H1 (cell line): ENCODE results near the gene PKD2. TPM values are rescaled to one million over a fixed set of nuclear protein-coding genes. Genes with fewer than 3 reads are reported as not detected.

Experiments used
- CTCF ChIA-PET: fragments of 300-600 bp; sonication (Branson Sonifier 250); formaldehyde crosslinking; loops from one replicate; lab custom pipeline; 2021; ENCODE audit not compliant: partially characterized antibody; lab: Charles Lee
- POLR2A ChIA-PET: fragments of 300-600 bp; sonication (Branson Sonifier 250); formaldehyde crosslinking; loops from one replicate; lab custom pipeline; 2021; ENCODE audit warnings: inconsistent platforms; ENCODE audit not compliant: partially characterized antibody; lab: Charles Lee
- DNase-seq, 2 experiments: peaks; one replicate each; pipeline versions ENCODE4 v3.0.0 to v3.0.0-alpha.2; 2010 to 2022; ENCODE audit warnings: low spot score in 2 of 2, low read depth in 1 of 2, mixed read lengths in 1 of 2
- FAIRE-seq: peaks from 2 replicates; lab custom pipeline; 2011; peaks lifted over from hg19 to GRCh38; lab: Jason Lieb, UNC
- H2AFZ ChIP-seq: 2 replicates; pipeline ENCODE4 v1.8.1; 2012; ENCODE audit warnings: low read length, inconsistent platforms
- H2AK5ac ChIP-seq: 2 replicates; pipeline ENCODE4 v1.6.1; 2013; ENCODE audit warnings: low read depth, low read length
- H2BK120ac ChIP-seq: replicated peaks from 2 replicates; pipeline ENCODE3; 2013; ENCODE audit warnings: low read depth, low read length, inconsistent platforms
- H2BK12ac ChIP-seq: 2 replicates; pipeline ENCODE4 v1.6.1; 2013; ENCODE audit warnings: low read depth, low read length
- H2BK15ac ChIP-seq: 2 replicates; pipeline ENCODE4 v1.6.1; 2013; ENCODE audit warnings: low read length
- H2BK20ac ChIP-seq: 2 replicates; pipeline ENCODE4 v1.6.1; 2013; ENCODE audit warnings: low read length
- H2BK5ac ChIP-seq: 2 replicates; pipeline ENCODE4 v1.6.1; 2013; ENCODE audit warnings: low read depth, low read length
- H3K14ac ChIP-seq: 2 replicates; pipeline ENCODE4 v1.6.1; 2013; ENCODE audit warnings: inconsistent platforms; ENCODE audit not compliant: insufficient read length
- H3K18ac ChIP-seq: 2 replicates; pipeline ENCODE4 v1.6.1; 2013; ENCODE audit warnings: low read length; ENCODE audit errors: extremely low read depth
- H3K23ac ChIP-seq: 2 replicates; pipeline ENCODE4 v1.6.1; 2013; ENCODE audit warnings: inconsistent platforms; ENCODE audit not compliant: insufficient read length
- H3K23me2 ChIP-seq: 2 replicates; pipeline ENCODE4 v1.6.1; 2013; ENCODE audit warnings: low read depth, low read length
- H3K27ac ChIP-seq: 2 replicates; pipeline ENCODE4 v1.6.1; 2011; ENCODE audit warnings: low read depth, low read length, inconsistent platforms
- H3K27me3 ChIP-seq, 4 experiments: replicated peaks in 1 of 4; 1 replicate in 1 of 4; 2 replicates in 3 of 4; pipeline versions ENCODE4 v1.6.1 to v1.8.1; 2011 to 2013; ENCODE audit warnings: low read length in 3 of 4, mild to moderate bottlenecking in 3 of 4, inconsistent platforms in 2 of 4, mixed read lengths in 2 of 4, moderate library complexity in 1 of 4; ENCODE audit not compliant: control insufficient read depth in 3 of 4, insufficient read depth in 3 of 4; ENCODE audit errors: extremely low read depth in 1 of 4
- H3K36me3 ChIP-seq, 4 experiments: 2 replicates each; pipeline versions ENCODE4 v1.6.1 to v1.8.1; 2011 to 2013; ENCODE audit warnings: mild to moderate bottlenecking in 4 of 4, low read length in 3 of 4, moderate library complexity in 2 of 4, control low read depth in 1 of 4, inconsistent platforms in 1 of 4; ENCODE audit not compliant: insufficient read depth in 4 of 4, control insufficient read depth in 2 of 4
- H3K4ac ChIP-seq: replicated peaks from 2 replicates; pipeline ENCODE3; 2013; ENCODE audit warnings: low read length, low read depth, mixed read lengths, inconsistent platforms; ENCODE audit not compliant: insufficient read length
- H3K4me1 ChIP-seq, 4 experiments: replicated peaks in 1 of 4; 1 replicate in 1 of 4; 2 replicates in 3 of 4; pipeline versions ENCODE4 v1.6.1 to v1.8.1; 2011 to 2013; ENCODE audit warnings: low read length in 3 of 4, inconsistent platforms in 2 of 4, mixed read lengths in 1 of 4; ENCODE audit not compliant: insufficient read depth in 4 of 4, control insufficient read depth in 3 of 4
- H3K4me2 ChIP-seq, 2 experiments: 2 replicates each; pipeline versions ENCODE4 v1.6.1 to v1.8.1; 2011 to 2013; ENCODE audit warnings: low read depth in 2 of 2, low read length in 2 of 2, control low read depth in 1 of 2, inconsistent platforms in 1 of 2, mild to moderate bottlenecking in 1 of 2; ENCODE audit not compliant: insufficient read depth in 1 of 2
- H3K4me3 ChIP-seq, 4 experiments: fragments of 200-600, 300-600 bp in 1 of 4; sonication (generic), shearing (Covaris generic), sonication (Bioruptor Twin) in 1 of 4; 2 replicates each; pipeline versions ENCODE4 v1.5.1 to v1.8.1; 2011 to 2016; ENCODE audit warnings: low read length in 4 of 4, low read depth in 3 of 4, control low read depth in 2 of 4, inconsistent platforms in 2 of 4, mild to moderate bottlenecking in 2 of 4, mixed read lengths in 1 of 4, moderate library complexity in 1 of 4; ENCODE audit not compliant: insufficient read depth in 2 of 4; ENCODE audit errors: extremely low read depth in 1 of 4
- H3K56ac ChIP-seq: replicated peaks from 2 replicates; pipeline ENCODE3; 2013; ENCODE audit warnings: low read depth, mild to moderate bottlenecking, mixed read lengths, low read length, inconsistent platforms; ENCODE audit not compliant: insufficient read length
- H3K79me1 ChIP-seq: 2 replicates; pipeline ENCODE4 v1.6.1; 2013; ENCODE audit warnings: low read depth, low read length, control low read depth
- H3K79me2 ChIP-seq, 2 experiments: 2 replicates each; pipeline versions ENCODE4 v1.6.1 to v1.8.1; 2012 to 2013; ENCODE audit warnings: low read length in 2 of 2, mild to moderate bottlenecking in 2 of 2, inconsistent platforms in 1 of 2; ENCODE audit not compliant: insufficient read depth in 2 of 2, control insufficient read depth in 1 of 2
- H3K9ac ChIP-seq, 4 experiments: replicated peaks in 1 of 4; 1 replicate in 1 of 4; 2 replicates in 3 of 4; pipeline versions ENCODE4 v1.6.1 to v1.8.1; 2011 to 2013; ENCODE audit warnings: low read depth in 3 of 4, low read length in 3 of 4, control low read depth in 2 of 4, mild to moderate bottlenecking in 2 of 4, moderate library complexity in 2 of 4, inconsistent platforms in 1 of 4; ENCODE audit errors: extremely low read depth in 1 of 4
- H3K9me3 ChIP-seq, 2 experiments: 2 replicates each; pipeline versions ENCODE4 v1.6.1 to v1.8.1; 2012 to 2013; ENCODE audit warnings: mild to moderate bottlenecking in 2 of 2, moderate library complexity in 2 of 2, control low read depth in 1 of 2, inconsistent platforms in 1 of 2, low read depth in 1 of 2, low read length in 1 of 2, mixed read lengths in 1 of 2; ENCODE audit not compliant: insufficient read depth in 2 of 2
- H4K20me1 ChIP-seq, 2 experiments: replicated peaks in 1 of 2; 2 replicates each; pipeline versions ENCODE3 to v1.8.1; 2011 to 2013; ENCODE audit warnings: inconsistent platforms in 2 of 2, low read length in 2 of 2, mild to moderate bottlenecking in 1 of 2; ENCODE audit not compliant: insufficient read depth in 2 of 2, control insufficient read depth in 1 of 2
- H4K5ac ChIP-seq: 2 replicates; pipeline ENCODE4 v1.6.1; 2013; ENCODE audit warnings: low read length, low read depth, mixed read lengths, inconsistent platforms; ENCODE audit not compliant: insufficient read length
- H4K8ac ChIP-seq: 2 replicates; pipeline ENCODE4 v1.8.0; 2013; ENCODE audit warnings: mild to moderate bottlenecking, moderate library complexity, low read length, inconsistent platforms; ENCODE audit not compliant: insufficient read depth; ENCODE audit errors: extremely low read depth
- H4K91ac ChIP-seq: replicated peaks from 2 replicates; pipeline ENCODE3; 2013; ENCODE audit warnings: low read length, mixed read lengths, inconsistent platforms; ENCODE audit not compliant: insufficient read length
- CEBPB ChIP-seq: IDR thresholded peaks from 2 replicates; pipeline ENCODE4 v1.6.1; 2012; ENCODE audit warnings: low read depth, low read length
- FOSL1 ChIP-seq: IDR thresholded peaks from 2 replicates; pipeline ENCODE4 v1.6.1; 2011; ENCODE audit warnings: mild to moderate bottlenecking, low read depth, low read length, moderate library complexity; ENCODE audit not compliant: insufficient read depth
- HDAC2 ChIP-seq, 2 experiments: fragments of 300-600 bp in 1 of 2; sonication (generic) in 1 of 2; IDR thresholded peaks; 2 replicates each; pipeline ENCODE4 v1.6.1; 2011 to 2012; ENCODE audit warnings: low read depth in 2 of 2, low read length in 2 of 2, mild to moderate bottlenecking in 2 of 2, moderate library complexity in 2 of 2, borderline replicate concordance in 1 of 2, inconsistent platforms in 1 of 2
- JUN ChIP-seq: IDR thresholded peaks from 2 replicates; pipeline ENCODE4 v1.6.1; 2011; ENCODE audit warnings: low read depth, mild to moderate bottlenecking, improper control_type of control experiment, low read length
- POLR2AphosphoS5 ChIP-seq: IDR thresholded peaks from 2 replicates; pipeline ENCODE4 v1.6.1; 2011; ENCODE audit warnings: low read depth, low read length
- RFX5 ChIP-seq: IDR thresholded peaks from 2 replicates; pipeline ENCODE4 v1.6.1; 2011; ENCODE audit warnings: low read depth, low read length, improper control_type of control experiment, borderline replicate concordance
- RNF2 ChIP-seq: fragments of 200-900, 300-1000 bp; sonication (generic); IDR thresholded peaks from 2 replicates; pipeline ENCODE4 v1.7.1; 2016; ENCODE audit warnings: borderline replicate concordance, low read depth, mild to moderate bottlenecking, antibody characterized with exemption, low read length; ENCODE audit not compliant: poor library complexity, severe bottlenecking; ENCODE audit errors: missing control alignments
- TCF12 ChIP-seq: IDR thresholded peaks from 2 replicates; pipeline ENCODE4 v1.6.1; 2011; ENCODE audit warnings: low read depth, mild to moderate bottlenecking, low read length
- TEAD4 ChIP-seq: IDR thresholded peaks from 2 replicates; pipeline ENCODE4 v1.6.1; 2012; ENCODE audit warnings: low read depth, low read length, inconsistent platforms, mixed read lengths
- WGBS, 2 experiments: shearing (Covaris generic) in 1 of 2; methylation state at CpG; one replicate each; pipeline versions ENCODE4 v1.1.6 to v1.1.7; 2013 to 2015; ENCODE audit warnings: low lambda C conversion rate in 2 of 2, mixed read lengths in 2 of 2, inconsistent platforms in 1 of 2, low coverage in 1 of 2, missing lambda C conversion rate in 1 of 2; ENCODE audit not compliant: insufficient replicate concordance in 2 of 2, insufficient coverage in 1 of 2, insufficient read length in 1 of 2; ENCODE audit errors: extremely low coverage in 1 of 2, missing lambda C conversion rate in 1 of 2; 5-methylcytosine and 5-hydroxymethylcytosine counted together
- polyA plus RNA-seq, 7 experiments: library from polyadenylated mRNA; depleted of rRNA in 3 of 7; stranded (reverse) in 5 of 7; unstranded in 2 of 7; fragments of >200 nt in 5 of 7; fragments of 200-250 nt in 2 of 7; gene quantifications; 1 replicate in 5 of 7; 2 replicates in 1 of 7; 4 replicates in 1 of 7; pipeline versions ENCODE4 v1.2.1 to v1.2.3, GENCODE V29; 2011 to 2013; ENCODE audit warnings: missing spikeins in 2 of 7, mixed read lengths in 2 of 7
- total RNA-seq: library from RNA; stranded (reverse); fragmentation: NEBNext Ultra II Directional; extraction: Animal tissue kit (Norgen Biotek cat#: 25700); gene quantifications from 2 replicates; pipeline ENCODE4 v1.2.1, GENCODE V29; 2021
- TF ChIP-seq, protein P1 (sequence below), 3 experiments: IDR thresholded peaks; 1 replicate in 2 of 3; 2 replicates in 1 of 3; pipeline versions ENCODE4 v1.5.1 to v1.6.1; 2011; ENCODE audit warnings: low read length in 3 of 3, mild to moderate bottlenecking in 3 of 3, inconsistent platforms in 2 of 3, low read depth in 1 of 3, moderate library complexity in 1 of 3; ENCODE audit not compliant: insufficient read depth in 1 of 3; ENCODE audit errors: control extremely low read depth in 1 of 3

Gene PKD2
- total and polyA plus RNA-seq, 2 of the 8 experiments (the other 6 are each of a cell fraction or from before 2014, with no cell fraction given): 16.0 to 32.0 TPM

DNA sequence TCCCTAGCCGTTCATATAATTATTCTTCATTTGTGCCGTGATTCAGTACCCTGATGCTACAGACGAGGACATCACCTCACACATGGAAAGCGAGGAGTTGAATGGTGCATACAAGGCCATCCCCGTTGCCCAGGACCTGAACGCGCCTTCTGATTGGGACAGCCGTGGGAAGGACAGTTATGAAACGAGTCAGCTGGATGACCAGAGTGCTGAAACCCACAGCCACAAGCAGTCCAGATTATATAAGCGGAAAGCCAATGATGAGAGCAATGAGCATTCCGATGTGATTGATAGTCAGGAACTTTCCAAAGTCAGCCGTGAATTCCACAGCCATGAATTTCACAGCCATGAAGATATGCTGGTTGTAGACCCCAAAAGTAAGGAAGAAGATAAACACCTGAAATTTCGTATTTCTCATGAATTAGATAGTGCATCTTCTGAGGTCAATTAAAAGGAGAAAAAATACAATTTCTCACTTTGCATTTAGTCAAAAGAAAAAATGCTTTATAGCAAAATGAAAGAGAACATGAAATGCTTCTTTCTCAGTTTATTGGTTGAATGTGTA, 24.9 kb upstream of the PKD2 start:
- Histone ChIP-seq H3K36me3 (no peaks in the 10 kb centered on the region), H2BK20ac (no peak overlapping the region), H2BK15ac (no peak overlapping the region), H4K91ac (no peak overlapping the region), H2AK5ac (no peak overlapping the region), H4K8ac (no peak overlapping the region; the same call in 1 of the 2 replicates), H3K56ac (no peak overlapping the region), H3K23ac (no peak overlapping the region), H4K5ac (no peak overlapping the region), H3K4me2 (no peak overlapping the region), H3K18ac (no peak overlapping the region), H3K4ac (no peak overlapping the region), H2BK12ac (no peak overlapping the region), H3K9me3 (no peaks in the 10 kb centered on the region), H2BK5ac (no peak overlapping the region), H2BK120ac (no peak overlapping the region), H3K14ac (no peak overlapping the region), H3K79me1 (no peaks in the 10 kb centered on the region), H4K20me1 (no peaks in the 10 kb centered on the region), H3K79me2 (no peaks in the 10 kb centered on the region), H3K9ac (no peak overlapping the region), H2AFZ (no peak overlapping the region), H3K4me1 (peaks cover 0 to 5% (median under 1%) of the 10 kb centered on the region in 4 experiments; a peak in 3 of 7 replicates), H3K27ac (no peak overlapping the region), H3K23me2 (no peaks in the 10 kb centered on the region), H3K27me3 (0 out of 7 replicates have a peak, but pooled peaks cover 0 to 2% (median 0%) of the 10 kb centered on the region in 4 experiments), H3K4me3 (no peak overlapping the region)
- FAIRE-seq (no peak), DNase-seq (no peak)
- 89% methylated on average over 13 of the region's 13 CpGs; no CpG with 5 or more reads in 1 of the 2 experiments for WGBS, 2 experiments
- CTCF ChIA-PET: interaction anchor here (1.1 to 1.4 kb wide), 2 partner anchors 9 to 17 kb away, joined by 3 read pairs; no protein-coding TSS in a partner anchor
- POLR2A ChIA-PET: no interaction called here
- TF ChIP-seq RFX5 (no peak), TCF12 (no peak), CEBPB (no peak), JUN (no peak), RNF2 (no peak), HDAC2 (IDR thresholded peaks at IDR 0.05; ENCODE audit: borderline replicate concordance in 1 of 2, low read depth in 2 of 2, low read length in 2 of 2) (no peak), TEAD4 (no peak), FOSL1 (no peak), POLR2AphosphoS5 (no peak)
- TF ChIP-seq, protein P1, sequence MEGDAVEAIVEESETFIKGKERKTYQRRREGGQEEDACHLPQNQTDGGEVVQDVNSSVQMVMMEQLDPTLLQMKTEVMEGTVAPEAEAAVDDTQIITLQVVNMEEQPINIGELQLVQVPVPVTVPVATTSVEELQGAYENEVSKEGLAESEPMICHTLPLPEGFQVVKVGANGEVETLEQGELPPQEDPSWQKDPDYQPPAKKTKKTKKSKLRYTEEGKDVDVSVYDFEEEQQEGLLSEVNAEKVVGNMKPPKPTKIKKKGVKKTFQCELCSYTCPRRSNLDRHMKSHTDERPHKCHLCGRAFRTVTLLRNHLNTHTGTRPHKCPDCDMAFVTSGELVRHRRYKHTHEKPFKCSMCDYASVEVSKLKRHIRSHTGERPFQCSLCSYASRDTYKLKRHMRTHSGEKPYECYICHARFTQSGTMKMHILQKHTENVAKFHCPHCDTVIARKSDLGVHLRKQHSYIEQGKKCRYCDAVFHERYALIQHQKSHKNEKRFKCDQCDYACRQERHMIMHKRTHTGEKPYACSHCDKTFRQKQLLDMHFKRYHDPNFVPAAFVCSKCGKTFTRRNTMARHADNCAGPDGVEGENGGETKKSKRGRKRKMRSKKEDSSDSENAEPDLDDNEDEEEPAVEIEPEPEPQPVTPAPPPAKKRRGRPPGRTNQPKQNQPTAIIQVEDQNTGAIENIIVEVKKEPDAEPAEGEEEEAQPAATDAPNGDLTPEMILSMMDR (IDR thresholded peaks at IDR 0.05; ENCODE audit: control extremely low read depth in 1 of 3, insufficient read depth in 1 of 3, low read depth in 1 of 3, low read length in 3 of 3): no peak
